ENCODE results near the gene ZBTB21. TPM values are rescaled to one million over a fixed set of nuclear protein-coding genes. Genes with fewer than 3 reads are reported as not detected.
"Not testable (repeated sequence)": the region's sequence is repeated elsewhere in the genome, so short reads cannot be mapped to it uniquely, and the experiment has no call there.

ZBTB21 gene
- total and polyA plus RNA-seq, 2 experiments from 2014 or later: 10.0 to 11.0 TPM

DNA sequence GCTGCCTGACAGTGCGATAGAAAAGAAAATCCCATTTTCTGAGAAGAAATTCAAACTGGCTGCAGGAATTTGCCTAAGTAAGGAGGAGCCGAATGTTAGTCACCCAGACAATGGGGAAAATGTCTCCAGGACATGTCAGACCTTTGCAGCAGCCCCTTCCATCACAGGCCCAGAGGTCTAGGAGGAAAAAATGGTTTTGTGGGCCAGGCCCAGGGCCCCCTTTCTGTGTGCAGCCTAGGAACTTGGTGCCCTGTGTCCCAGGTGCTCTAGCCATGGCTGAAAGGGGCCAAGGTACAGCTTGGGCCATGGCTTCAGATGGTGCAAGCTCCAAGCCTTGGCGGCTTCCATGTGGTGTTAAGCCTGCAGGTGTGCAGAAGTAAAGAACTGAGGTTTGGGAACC, 14.6 kb downstream of the ZBTB21 start:
- Histone ChIP-seq H4K20me1 (replicated peaks; ENCODE audit: insufficient read depth) (peaks cover 4% of the 10 kb centered on the region; the same call in 1 of the 2 replicates), H2AFZ (no peak overlapping the region), H3K27ac (ENCODE audit: low read depth) (no peak overlapping the region), H3F3A (replicated peaks; ENCODE audit: low read depth) (no peaks in the 10 kb centered on the region), H3K27me3 (ENCODE audit: insufficient read depth) (no peaks in the 10 kb centered on the region), H3K9me2 (ENCODE audit: insufficient read depth) (0 out of 2 replicates have a peak, but pooled peaks cover 4% of the 10 kb centered on the region), H3K36me3 (ENCODE audit: insufficient read depth) (peaks cover 10% of the 10 kb centered on the region; the same call in 1 of the 2 replicates), H3K4me3 (no peak overlapping the region), H3K4me1 (ENCODE audit: insufficient read depth) (no peaks in the 10 kb centered on the region), H3K4me2 (no peak overlapping the region), H3K79me2 (replicated peaks; ENCODE audit: insufficient read depth) (peaks cover 12% of the 10 kb centered on the region)
- Mint-ChIP-seq H3K27me3 (ENCODE audit: insufficient read depth, low read depth, poor library complexity) (peaks cover 4% of the 10 kb centered on the region), H3K27ac (no peak overlapping the region), H3K4me1 (no peaks in the 10 kb centered on the region), H3K36me3 (ENCODE audit: low read depth) (peaks cover 92% of the 10 kb centered on the region), H3K4me3 (no peak overlapping the region), H3K9me3 (peaks cover 24% of the 10 kb centered on the region)
- DNase-seq (ENCODE audit: low spot score): no peak
- no peak for ATAC-seq
- TF ChIP-seq POLR2AphosphoS5 (IDR thresholded peaks at IDR 0.05; ENCODE audit: low read depth): no peak
- TF ChIP-seq NANOG (IDR thresholded peaks at IDR 0.05; ENCODE audit: borderline replicate concordance): no peak
- TF ChIP-seq EZH2 (IDR thresholded peaks at IDR 0.05; ENCODE audit: low read depth, unreplicated experiment): no peak
- TF ChIP-seq, protein P1, sequence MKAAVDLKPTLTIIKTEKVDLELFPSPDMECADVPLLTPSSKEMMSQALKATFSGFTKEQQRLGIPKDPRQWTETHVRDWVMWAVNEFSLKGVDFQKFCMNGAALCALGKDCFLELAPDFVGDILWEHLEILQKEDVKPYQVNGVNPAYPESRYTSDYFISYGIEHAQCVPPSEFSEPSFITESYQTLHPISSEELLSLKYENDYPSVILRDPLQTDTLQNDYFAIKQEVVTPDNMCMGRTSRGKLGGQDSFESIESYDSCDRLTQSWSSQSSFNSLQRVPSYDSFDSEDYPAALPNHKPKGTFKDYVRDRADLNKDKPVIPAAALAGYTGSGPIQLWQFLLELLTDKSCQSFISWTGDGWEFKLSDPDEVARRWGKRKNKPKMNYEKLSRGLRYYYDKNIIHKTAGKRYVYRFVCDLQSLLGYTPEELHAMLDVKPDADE (IDR thresholded peaks at IDR 0.05): no peak

DNA sequence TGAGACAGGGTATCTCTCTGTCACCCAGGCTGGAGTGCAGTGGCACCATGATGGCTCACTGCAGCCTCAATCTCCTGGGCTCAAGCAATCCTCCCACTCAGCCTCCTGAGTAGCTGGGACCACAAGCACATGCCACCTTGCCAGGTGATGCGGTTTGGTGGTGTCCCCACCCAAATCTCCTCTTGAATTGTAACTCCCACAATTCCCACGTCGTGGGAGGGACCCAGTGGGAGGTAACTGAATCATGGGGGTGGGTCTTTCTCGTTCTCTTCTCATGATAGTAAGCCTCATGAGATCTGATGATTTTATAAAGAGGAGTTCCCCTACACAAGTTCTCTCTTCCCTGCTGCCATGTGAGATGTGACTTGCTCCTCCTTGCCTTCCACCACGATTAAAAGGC, 15.5 kb downstream of the ZBTB21 start:
- not testable (repeated sequence) for H3K4me3 Mint-ChIP-seq; H3K27ac Mint-ChIP-seq; H3F3A ChIP-seq (replicated peaks; ENCODE audit: low read depth); ATAC-seq; H4K20me1 ChIP-seq (replicated peaks; ENCODE audit: insufficient read depth); H3K27me3 Mint-ChIP-seq (ENCODE audit: insufficient read depth, low read depth, poor library complexity); DNase-seq (ENCODE audit: low spot score); H3K4me3 ChIP-seq; H2AFZ ChIP-seq; H3K4me1 ChIP-seq (ENCODE audit: insufficient read depth); H3K27me3 ChIP-seq (ENCODE audit: insufficient read depth); H3K4me2 ChIP-seq; H3K27ac ChIP-seq (ENCODE audit: low read depth); H3K79me2 ChIP-seq (replicated peaks; ENCODE audit: insufficient read depth); H3K9me2 ChIP-seq (ENCODE audit: insufficient read depth); H3K4me1 Mint-ChIP-seq
- H3K36me3 Mint-ChIP-seq (ENCODE audit: low read depth): peaks cover 86% of the 10 kb centered on the region
- peaks cover 24% of the 10 kb centered on the region for H3K9me3 Mint-ChIP-seq
- peaks cover 10% of the 10 kb centered on the region; the same call in 1 of the 2 replicates for H3K36me3 ChIP-seq (ENCODE audit: insufficient read depth)

DNA sequence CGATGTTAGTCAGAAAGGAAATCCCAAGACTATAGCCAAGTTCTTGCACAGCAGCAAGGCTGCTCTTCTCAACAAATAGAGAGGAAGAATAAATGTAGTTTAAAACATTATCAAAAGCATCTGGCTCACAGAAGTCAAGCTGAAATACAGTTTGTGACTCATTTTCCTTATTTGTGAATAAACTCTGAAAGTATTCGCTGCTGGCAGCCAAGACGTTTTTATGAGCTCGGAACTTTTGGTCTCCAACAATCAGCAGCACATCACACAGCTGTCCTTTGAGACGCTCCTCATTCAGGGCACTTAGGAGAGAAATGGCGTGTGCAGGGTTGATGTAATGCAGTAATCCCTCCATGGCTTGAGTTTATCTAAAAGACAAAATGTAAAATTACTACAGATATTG, 16.4 kb downstream of the ZBTB21 start:
- Histone ChIP-seq H3K9me2 (ENCODE audit: insufficient read depth) (0 out of 2 replicates have a peak, but pooled peaks cover 4% of the 10 kb centered on the region), H3K4me2 (no peak overlapping the region), H3F3A (replicated peaks; ENCODE audit: low read depth) (no peaks in the 10 kb centered on the region), H3K36me3 (ENCODE audit: insufficient read depth) (peaks cover 10% of the 10 kb centered on the region; the same call in 1 of the 2 replicates), H3K79me2 (replicated peaks; ENCODE audit: insufficient read depth) (peaks cover 7% of the 10 kb centered on the region), H3K4me1 (ENCODE audit: insufficient read depth) (no peaks in the 10 kb centered on the region), H3K4me3 (no peak overlapping the region), H2AFZ (no peak overlapping the region), H4K20me1 (replicated peaks; ENCODE audit: insufficient read depth) (no peaks in the 10 kb centered on the region), H3K27ac (ENCODE audit: low read depth) (no peak overlapping the region), H3K27me3 (ENCODE audit: insufficient read depth) (no peaks in the 10 kb centered on the region)
- TF ChIP-seq, protein P1 (IDR thresholded peaks at IDR 0.05): no peak
- peaks cover 24% of the 10 kb centered on the region for H3K9me3 Mint-ChIP-seq
- peaks cover 4% of the 10 kb centered on the region for H3K27me3 Mint-ChIP-seq (ENCODE audit: insufficient read depth, low read depth, poor library complexity)
- ATAC-seq (no peak), DNase-seq (ENCODE audit: low spot score) (no peak)
- no peaks in the 10 kb centered on the region for H3K4me1 Mint-ChIP-seq
- no peak overlapping the region for H3K27ac Mint-ChIP-seq
- H3K4me3 Mint-ChIP-seq: no peak overlapping the region
- H3K36me3 Mint-ChIP-seq (ENCODE audit: low read depth): peaks cover 81% of the 10 kb centered on the region
